HG03159 (cell line): Measurements from ENCODE around the gene C6orf15.
"Not testable (repeated sequence)": the region's sequence is repeated elsewhere in the genome, so short reads cannot be mapped to it uniquely, and the experiment has no call there.

Source experiments
- ATAC-seq: cut with Tn5 transposase; IDR thresholded peaks from one replicate; pipeline ENCODE4 v1.9.1; 2021; ENCODE audit warnings: mild to moderate bottlenecking, moderate library complexity; ENCODE audit not compliant: unreplicated experiment

Gene C6orf15

GRCh38 chr6:31070711-31071197 lies 41.6 kb downstream of the C6orf15 start:
- no peak for ATAC-seq

- no peak for ATAC-seq
Observed at GRCh38 chr6:31068669-31069340, 43.6 kb downstream of the C6orf15 start.

- ATAC-seq = not testable (repeated sequence)
Observed at GRCh38 chr6:31067891-31068668, 44.3 kb downstream of the C6orf15 start.

GRCh38 chr6:31067028-31067427 lies 45.3 kb downstream of the C6orf15 start:
- ATAC-seq = not testable (repeated sequence)

GRCh38 chr6:31065556-31065955 lies 46.8 kb downstream of the C6orf15 start:
- no peak for ATAC-seq

GRCh38 chr6:31063906-31064435 lies 48.4 kb downstream of the C6orf15 start:
- ATAC-seq = no peak
